ENCODE measurements around the gene ASB10. TPM values are rescaled to one million over a fixed set of nuclear protein-coding genes. Genes with fewer than 3 reads are reported as not detected.
A peak's percentile ranks its signal among the peaks of the same experiment; 100 is the strongest.

The ASB10 gene
- total RNA-seq, 1 donor from 2014 or later = 42.6 TPM

DNA sequence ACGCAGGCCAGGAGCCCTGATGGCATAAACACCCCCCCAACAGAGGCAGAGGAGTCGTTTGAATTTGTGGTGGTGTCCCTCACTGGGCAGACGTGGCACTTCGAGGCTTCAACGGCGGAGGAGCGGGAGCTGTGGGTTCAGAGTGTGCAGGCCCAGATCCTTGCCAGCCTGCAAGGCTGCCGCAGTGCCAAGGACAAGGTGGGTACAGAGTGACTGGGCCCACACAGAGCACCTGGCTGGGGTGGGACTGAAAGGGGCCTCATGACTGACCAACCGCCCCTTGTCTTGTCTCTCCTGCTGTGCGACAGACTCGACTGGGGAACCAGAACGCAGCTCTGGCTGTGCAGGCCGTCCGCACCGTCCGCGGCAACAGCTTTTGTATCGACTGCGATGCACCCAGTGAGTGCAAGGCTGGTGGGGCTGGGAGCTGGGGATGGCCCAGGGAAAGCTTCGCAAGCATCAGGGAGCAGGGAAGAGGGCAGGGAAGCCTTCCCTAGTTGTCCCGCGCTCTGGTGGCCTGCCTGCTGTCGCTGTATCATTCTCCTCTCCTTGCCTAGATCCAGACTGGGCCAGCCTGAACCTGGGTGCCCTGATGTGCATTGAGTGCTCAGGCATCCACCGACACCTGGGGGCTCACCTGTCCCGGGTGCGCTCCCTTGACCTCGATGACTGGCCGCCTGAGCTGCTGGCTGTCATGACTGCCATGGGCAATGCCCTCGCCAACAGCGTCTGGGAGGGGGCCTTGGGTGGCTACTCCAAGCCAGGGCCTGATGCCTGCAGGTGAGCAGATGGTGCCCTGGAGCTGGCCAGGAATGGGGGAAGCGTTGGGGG lies 45.0 kb downstream of the ASB10 start:
- ATAC-seq (ENCODE audit: poor library complexity) (no peak), DNase-seq (peak; percentile 35)
- intact Hi-C loops (cut with DNase I) = no loop called here

DNA sequence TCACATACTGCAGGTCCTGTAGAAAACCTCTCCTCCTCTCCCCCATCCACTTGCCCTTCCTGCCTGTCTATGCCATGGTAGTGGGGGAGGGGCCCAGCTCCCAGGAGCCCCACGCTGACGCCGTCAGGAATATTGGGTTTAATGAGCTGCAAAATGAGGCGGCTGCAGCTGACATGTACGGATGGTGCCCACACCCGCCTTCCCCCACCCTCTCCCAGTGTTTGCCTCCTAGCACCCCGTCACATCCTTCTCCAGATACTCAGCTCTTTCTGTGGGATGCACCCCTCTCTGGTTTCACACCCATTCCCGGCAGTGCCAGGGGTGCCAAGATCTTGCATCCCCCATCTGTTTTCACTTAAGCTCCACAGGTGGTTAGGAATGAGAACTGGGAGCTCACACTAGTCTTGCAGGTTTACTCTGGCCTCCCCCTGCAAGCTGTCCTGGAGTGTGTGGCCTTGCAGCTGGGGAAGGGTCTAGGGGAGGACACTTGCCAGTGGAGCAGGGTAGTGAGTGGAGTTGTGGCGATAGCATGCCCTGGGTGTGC lies 45.7 kb downstream of the ASB10 start:
- DNase-seq (no peak), ATAC-seq (ENCODE audit: poor library complexity) (no peak)
- intact Hi-C loops (cut with DNase I) = no loop called here

DNA sequence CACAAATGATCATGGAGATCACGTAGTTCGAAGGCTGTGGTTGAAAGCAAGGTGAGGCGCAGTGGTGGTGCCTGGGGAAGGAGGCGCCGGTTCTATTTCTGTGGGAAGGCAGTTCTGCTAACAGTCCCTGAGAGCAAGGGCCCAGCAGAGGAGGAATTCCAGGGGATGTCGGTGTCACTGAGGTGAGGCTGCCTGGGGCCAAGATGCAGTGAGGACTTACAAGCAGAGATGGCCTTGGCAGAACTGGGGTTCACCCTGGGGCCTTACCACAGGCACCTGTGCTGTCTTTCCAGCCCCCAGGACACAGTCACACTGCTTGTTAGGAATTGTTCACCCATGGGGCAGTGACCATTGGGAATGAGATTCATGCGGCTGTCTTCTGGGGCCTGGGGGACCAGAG lies 46.2 kb downstream of the ASB10 start:
- intact Hi-C loops (cut with DNase I) = no loop called here
- DNase-seq (peak; percentile 25), ATAC-seq (ENCODE audit: poor library complexity) (no peak)

DNA sequence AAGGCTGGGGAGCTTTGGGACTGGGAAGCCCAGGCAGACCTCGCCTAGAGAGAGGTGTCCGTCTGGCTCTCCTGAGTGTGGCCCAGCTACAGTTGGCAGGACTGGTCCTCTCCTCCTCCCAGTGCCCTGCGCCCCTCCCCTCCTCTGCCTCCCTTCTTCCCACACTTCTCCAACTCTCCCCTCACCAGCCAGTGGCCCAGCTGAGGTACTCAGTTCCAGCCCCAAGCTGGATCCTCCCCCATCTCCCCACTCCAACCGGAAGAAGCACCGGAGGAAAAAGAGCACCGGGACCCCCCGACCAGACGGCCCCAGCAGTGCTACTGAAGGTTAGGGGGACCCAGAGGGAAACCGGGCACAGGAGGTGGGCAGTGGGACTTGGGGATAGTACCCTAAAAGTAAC lies 47.3 kb downstream of the ASB10 start:
- intact Hi-C loops (cut with DNase I) = no loop called here
- ATAC-seq (ENCODE audit: poor library complexity) (no peak), DNase-seq (no peak)

DNA sequence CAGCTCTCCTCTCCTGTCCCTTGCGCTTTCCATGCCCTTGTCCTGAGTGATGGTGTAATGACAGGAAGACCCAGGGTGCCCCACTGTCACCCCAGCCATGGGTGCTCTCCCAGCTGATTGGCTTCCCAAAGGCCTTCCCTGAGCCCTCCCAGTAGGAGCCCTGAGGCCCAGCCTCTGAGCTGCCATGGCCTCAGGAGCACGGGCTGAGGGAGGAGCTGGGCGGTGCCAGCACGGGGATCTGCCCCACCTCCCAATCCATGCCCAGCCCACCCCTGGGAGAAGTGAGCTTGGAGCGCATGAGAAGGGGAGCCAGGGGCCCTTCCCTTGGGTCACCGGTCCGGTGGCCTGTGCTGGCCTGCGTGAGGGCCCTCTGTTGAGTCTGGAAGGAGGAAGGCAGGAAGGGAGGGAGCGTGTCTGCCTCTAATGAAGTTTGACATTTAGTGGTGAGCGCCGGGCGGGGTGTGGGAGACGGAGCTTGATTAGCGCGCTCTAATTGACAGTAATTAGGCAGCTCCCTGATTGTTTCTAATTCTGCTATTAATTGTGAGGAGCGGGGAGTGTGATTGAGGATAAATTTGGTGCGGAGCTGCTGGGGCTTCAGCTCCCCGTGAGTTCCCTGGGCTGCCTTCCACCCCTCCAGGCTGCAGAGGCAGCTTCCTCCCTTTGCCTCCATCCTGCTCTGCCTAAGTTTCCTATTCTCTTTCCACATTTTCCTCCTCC lies 47.8 kb downstream of the ASB10 start:
- intact Hi-C loops (cut with DNase I) = no loop called here
- ATAC-seq (ENCODE audit: poor library complexity) (no peak), DNase-seq (peak; percentile 26)

DNA sequence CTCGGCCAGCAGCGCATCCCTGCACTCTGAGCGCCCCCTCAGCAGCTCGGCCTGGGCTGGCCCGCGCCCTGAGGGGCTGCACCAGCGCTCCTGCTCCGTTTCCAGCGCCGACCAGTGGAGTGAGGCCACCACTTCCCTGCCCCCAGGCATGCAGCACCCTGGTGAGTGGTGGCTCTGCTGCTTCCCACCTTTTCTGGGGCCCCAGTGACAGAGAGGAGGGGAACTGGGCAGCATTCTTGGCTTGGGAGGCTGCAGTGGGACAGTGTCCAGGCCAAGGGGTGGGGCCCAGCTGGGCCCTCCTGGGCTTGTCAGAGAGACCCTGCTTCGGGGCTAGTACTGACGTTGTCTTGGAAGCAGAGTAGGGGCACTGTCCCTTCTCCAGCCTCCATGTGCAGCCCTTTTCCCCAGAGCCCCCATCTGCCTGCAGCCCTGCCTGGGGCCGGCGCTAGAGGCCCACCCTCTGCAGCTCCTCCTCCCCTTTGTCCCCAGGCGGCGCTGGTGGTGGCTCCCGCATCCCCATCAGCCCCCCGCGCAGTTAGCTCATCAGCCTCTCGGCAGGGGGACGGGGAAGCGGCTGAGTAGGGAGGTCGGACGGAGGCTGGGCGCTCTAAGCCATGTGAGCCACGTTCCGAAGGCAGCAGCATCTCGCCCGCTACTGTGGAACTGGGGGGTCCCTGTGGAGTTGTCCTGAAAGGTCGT lies 48.7 kb downstream of the ASB10 start:
- DNase-seq (peak; percentile 31), ATAC-seq (ENCODE audit: poor library complexity) (peak; percentile 1)
- intact Hi-C loops (cut with DNase I) = no loop called here

DNA sequence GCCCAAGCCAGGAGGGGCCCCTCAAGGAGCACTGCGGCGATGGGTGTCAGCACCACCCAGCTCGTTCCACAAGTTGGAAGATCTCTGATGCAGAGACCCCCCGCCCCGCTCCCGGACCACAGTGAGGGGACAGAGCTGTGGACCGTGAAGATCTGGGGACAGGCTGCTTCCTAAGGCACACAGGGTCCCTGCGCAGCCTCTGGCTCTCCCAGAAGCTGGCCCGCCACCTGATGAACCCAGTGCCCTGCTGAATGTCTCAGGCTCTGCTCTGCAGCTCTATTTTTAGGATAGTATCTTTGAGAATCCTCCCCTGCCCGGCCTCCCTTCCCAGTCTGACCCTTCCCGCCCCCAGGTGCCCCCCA lies 49.3 kb downstream of the ASB10 start:
- peak; percentile 52 for ATAC-seq (ENCODE audit: poor library complexity)
- intact Hi-C loops (cut with DNase I) = no loop called here
- DNase-seq = peak; percentile 47

DNA sequence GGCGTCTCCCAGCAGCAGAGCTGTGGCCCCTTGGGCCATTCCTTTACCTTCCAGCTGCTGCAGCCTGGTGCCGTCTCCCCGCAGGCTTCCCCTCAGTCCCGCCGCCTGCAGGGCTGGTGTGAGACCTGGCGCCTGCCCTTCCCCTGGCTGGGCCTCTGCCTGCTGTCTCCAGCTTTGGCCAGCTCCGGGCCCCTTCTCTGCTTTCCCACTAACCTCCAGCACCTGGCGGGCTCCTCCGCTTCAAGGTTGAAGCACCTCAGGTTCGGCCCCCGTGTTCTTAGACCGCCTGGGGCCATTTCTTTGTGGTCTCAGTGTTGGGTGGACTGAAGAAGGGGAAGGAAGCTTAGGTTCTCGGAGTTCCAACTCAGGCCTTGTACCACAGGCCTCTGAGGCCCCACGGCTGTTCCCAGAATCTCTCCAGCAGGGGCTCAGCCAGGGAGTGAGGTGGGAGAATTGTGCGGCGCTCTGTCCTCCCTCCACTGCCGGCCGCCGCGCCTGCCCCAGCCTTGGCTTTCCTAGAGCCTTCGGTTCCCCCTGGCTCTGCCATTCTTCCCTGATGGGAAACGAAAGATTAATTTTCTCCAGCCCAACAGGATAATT lies 49.9 kb downstream of the ASB10 start:
- intact Hi-C loops (cut with DNase I) = no loop called here
- ATAC-seq (ENCODE audit: poor library complexity) = peak; percentile 51
- DNase-seq = peak; percentile 41

DNA sequence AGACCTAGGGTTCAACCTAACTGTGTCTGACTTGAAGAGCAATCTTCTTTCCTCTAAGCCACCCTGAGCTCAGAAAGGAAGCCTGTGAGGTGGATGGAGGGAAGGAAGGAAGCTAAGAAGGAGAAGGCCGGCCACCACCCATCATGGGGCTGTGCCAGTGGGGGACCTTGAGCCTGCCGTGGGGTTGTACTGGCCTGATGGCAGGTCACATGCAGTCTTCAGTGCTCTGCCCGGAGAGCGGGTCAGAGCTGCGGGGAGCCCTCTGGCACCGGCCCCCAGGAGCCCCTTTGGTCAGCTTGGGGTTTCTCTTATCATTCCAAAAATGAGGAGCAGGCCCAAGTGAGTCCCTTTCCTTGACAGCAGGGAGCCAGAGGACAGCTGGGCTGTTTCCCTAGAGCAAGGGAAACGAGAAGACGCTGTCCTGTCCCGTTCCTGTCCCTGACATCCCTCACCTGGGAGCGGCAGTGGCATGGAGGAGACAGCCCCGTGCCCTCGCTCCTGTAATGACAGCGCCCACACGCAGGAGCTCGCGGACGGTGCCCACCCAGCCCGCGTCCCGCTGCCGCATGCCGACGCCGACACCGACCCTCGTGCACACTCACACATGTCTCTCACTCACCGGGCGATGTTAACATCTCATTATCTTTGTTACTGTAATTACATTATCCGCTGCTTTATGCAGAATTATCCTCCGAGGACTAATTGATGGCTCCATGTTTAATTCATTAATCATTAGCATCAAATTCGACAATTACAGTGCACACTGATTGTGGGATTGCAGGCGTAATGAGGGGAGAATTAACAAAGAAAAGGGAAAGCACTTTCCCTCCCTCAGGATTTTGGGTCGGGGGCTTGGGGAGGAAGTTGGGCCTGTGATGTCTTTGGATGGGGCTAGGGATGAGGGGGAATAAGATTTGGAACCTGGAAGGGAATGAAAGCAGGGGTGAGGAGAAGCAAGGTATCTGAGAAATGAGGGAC lies 50.9 kb downstream of the ASB10 start:
- ATAC-seq (ENCODE audit: poor library complexity) (no peak), DNase-seq (peak; percentile 27)
- intact Hi-C loops (cut with DNase I) = no loop called here

DNA sequence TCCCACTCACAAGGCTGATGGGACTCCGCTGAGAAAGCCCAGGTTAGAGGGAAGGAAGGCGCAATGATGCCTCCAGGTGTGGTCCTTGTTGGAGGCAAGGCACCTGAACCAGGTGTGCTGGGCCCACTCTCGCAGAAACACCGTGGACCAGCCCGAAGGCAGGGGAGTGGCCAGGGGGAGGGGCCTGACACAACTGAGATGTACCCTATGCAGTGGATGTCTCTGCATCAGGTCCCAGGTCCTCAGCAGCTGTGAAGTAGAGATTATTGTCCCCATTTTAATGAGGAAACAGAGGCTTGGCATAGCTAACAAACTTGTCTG lies 51.6 kb downstream of the ASB10 start:
- DNase-seq (no peak), ATAC-seq (ENCODE audit: poor library complexity) (no peak)
- intact Hi-C loops (cut with DNase I) = no loop called here

DNA sequence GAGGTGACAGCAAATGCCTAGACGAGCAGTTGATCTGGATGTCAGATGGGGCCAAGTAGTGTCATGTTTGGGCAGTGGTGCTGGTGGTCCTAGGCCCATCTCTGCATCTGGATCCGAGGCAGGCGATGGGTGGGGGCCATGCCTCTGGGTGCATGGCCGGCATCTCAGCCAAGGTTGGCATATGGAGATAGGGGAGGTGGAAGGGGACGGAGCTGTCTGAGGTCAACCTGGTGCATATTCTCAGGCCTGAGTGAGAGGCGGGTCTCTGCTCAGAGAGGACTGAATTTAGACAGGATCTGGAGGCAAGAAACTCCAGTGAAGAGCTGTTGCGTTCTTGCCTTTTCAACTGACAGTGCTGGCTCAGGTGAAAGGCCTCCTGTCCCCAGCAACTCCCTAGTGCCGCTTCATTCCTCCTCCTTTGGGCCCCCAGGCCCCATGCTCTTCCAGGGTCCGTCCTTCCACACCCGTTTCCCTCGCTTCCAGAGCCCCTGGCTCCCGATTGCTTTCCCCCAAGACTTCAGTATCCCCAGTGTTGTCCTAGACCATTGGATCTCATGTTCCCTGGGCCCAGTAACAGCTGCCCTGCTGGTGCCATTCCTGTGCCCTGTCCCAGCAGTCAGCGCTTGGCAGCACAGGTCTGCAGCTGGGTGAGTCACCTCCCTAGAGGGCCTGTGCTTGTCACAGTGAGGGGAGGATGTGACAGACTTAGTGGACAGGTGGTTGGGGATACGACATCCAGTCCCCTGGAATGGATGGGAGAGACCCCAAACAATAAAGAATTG lies 52.1 kb downstream of the ASB10 start:
- no peak for DNase-seq
- no peak for ATAC-seq (ENCODE audit: poor library complexity)

DNA sequence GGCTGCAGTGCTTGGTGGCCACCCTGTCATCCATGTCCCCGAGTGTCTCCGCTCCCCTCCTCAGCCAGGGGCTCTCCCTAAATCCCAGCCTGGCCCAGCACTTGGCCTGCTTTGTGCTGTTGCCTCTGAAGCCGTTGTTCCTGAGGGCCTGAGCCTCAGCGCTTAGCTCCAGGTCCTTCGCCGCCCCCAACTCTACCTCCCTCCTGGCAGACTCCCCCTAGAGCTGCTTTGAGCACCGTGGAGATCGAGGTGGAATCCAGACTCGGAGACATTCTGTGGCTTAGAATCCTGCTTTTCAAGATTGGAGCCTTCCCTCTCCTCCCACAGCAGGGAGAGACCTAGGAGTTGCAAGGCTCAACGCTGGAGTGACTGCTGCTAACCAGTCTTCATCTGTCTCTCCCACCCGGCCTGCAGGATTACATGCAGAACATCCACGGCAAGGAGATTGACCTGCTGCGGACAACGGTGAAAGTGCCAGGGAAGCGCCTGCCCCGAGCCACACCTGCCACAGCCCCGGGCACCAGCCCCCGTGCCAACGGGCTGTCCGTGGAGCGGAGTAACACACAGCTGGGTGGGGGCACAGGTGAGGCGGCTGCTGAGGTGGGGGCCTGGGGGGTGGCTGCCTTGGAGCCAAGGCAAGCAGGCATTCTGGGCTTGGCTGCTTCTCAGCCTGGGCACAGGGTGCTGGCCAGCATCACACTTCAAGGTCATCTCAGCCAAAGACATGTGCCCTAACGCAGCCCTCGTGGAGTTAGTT lies 52.9 kb downstream of the ASB10 start:
- ATAC-seq (ENCODE audit: poor library complexity) = peak; percentile 60
- intact Hi-C loops (cut with DNase I) = no loop called here
- peak; percentile 55 for DNase-seq

More for the DNA sequence above, 52.1 kb downstream of the ASB10 start:
- intact Hi-C loops (cut with DNase I) = no loop called here

DNA sequence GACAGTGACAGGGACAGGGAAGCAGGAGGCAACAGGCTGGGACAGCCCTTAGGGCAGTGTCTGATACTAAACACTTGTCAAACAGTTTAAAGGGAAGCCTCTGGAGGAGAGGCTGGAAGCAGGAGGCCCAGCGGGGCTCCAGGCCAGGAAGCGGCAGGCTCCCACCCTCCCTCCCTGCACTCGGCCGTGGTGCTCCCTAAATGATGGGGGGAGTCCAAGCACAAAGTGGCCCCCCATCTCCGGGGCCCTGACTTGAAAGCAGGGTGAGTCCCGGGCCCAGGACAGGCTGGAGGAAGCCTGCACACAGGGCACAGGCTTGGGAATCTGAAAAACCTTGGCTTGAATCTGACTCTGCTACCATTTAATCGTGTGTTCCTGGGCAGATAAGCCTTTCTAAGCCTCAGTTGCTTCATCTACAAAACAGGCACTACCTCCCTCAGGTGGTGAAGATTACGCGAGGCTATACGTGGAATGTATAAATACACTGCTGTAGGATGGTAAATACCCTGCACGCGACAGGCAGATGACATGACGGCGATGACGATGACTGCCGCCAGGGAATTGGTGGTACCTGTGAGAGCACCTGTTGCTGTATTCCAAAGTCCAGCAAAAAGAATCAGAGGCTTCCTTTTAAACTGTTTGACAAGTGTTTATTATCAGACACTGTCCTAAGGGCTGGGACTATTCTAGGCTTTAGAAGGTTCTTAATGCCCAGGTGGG lies 53.6 kb downstream of the ASB10 start:
- DNase-seq (peak; percentile 24), ATAC-seq (ENCODE audit: poor library complexity) (no peak)
- intact Hi-C loops (cut with DNase I) = no loop called here

DNA sequence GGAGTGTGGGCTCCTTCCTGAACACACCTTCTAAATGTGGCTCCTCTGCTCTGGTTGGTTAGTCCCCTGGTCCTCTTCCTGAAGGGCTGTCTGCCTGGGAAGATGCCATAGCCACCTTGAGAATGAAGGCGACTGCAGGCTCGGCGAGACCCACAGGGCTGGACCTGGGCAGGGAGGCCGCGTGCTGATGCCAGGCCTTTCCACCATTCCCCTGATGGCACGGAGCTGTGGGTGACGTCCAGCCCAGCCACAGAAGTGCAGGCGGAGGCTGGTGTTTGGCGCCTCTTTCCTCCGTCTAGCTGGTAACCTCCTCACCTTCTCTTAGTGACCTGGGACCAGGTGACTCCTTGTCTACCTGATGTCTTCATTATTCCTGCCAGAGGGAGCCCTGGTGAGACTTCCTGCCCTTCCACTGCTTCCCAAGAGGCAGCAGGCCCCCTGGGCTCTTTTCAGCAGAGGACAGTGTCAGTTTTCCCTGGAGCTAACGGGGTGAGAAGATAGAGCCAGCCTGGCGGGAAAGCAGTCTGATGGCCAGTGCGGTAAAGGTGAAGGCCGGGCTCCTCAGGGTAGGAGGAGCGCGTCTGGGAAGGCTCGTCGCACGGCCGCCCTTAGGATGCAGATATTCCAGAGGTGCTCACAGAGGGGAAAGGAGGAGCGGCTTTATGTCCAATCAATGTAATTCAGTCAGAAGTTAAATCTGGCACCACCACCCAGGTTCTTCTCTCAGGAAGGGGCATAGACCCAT lies 54.4 kb downstream of the ASB10 start:
- ATAC-seq (ENCODE audit: poor library complexity) = no peak
- DNase-seq = no peak
- intact Hi-C loops (cut with DNase I) = no loop called here

DNA sequence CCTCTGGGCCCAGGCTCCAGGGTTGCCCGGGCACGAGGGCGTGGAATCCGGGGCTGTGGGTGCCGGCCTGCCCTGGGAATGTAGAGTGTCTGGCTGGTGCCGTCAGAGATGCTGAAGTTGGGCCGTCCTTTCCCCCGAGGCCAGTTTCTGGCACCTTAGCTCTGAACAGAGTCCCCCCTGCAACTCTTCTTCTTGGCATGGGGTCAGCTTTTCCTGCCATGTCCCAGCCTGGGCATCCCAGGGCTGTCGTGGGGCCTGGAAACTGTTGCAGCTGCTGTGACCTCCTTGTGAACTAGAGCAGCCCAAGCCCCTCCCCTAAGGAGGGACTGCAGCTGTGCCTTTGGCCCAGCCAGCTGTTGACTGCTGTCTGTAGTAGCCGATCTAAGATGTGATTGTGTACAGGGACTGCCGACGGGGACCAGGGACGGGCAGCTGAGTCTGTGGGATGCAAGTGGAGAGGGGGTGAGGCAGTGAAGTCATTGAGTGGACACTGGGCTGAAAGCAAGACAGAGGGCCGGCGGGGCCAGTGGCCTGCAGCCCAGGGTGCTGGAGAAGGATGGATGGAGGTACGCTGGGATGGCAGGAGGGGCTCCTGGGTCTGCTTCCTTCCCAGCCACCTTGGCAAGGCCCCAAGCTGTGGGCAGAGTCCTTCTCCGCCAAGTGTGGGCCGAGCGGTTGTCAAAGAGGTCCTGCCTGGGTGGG lies 55.3 kb downstream of the ASB10 start:
- peak; percentile 48 for DNase-seq
- ATAC-seq (ENCODE audit: poor library complexity) = peak; percentile 15
- intact Hi-C loops (cut with DNase I) = no loop called here
